GM10266 (cell line): ENCODE measurements around the gene REPS2.

Source experiments
- DNase-seq: peaks from one replicate; pipeline ENCODE4 v3.0.0; 2012; ENCODE audit errors: extremely low spot score
- TF ChIP-seq, protein P1 (sequence below): IDR thresholded peaks from 2 replicates; pipeline ENCODE4 v1.5.1; 2012; ENCODE audit warnings: mild to moderate bottlenecking, low read depth; ENCODE audit not compliant: control insufficient read depth, insufficient read depth; ENCODE audit errors: missing control alignments

The REPS2 gene

GRCh38 chrX:17098516-17099247 is 152.2 kb downstream of the REPS2 start:
- TF ChIP-seq, protein P1, sequence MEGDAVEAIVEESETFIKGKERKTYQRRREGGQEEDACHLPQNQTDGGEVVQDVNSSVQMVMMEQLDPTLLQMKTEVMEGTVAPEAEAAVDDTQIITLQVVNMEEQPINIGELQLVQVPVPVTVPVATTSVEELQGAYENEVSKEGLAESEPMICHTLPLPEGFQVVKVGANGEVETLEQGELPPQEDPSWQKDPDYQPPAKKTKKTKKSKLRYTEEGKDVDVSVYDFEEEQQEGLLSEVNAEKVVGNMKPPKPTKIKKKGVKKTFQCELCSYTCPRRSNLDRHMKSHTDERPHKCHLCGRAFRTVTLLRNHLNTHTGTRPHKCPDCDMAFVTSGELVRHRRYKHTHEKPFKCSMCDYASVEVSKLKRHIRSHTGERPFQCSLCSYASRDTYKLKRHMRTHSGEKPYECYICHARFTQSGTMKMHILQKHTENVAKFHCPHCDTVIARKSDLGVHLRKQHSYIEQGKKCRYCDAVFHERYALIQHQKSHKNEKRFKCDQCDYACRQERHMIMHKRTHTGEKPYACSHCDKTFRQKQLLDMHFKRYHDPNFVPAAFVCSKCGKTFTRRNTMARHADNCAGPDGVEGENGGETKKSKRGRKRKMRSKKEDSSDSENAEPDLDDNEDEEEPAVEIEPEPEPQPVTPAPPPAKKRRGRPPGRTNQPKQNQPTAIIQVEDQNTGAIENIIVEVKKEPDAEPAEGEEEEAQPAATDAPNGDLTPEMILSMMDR: no peak
- DNase-seq: no peak

DNA sequence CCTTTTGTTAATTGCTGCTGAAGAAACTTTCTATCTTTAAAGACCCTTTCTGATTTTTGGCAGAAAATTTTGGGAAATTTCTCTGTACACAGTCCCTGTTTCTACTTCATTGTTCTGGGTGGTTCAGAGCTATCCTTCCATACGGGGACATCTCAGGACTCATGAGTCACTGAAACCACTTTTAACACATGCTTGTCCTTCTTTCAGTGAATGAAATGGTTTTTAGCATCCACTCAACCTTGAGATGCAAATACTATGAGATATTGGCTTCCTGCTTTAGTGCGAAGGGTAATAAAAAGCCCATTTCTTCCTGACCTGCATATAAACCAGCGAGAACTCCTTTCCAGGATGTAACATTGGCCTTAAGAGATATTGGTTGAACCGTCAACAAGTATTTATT is 158.0 kb downstream of the REPS2 start:
- DNase-seq: no peak

DNA sequence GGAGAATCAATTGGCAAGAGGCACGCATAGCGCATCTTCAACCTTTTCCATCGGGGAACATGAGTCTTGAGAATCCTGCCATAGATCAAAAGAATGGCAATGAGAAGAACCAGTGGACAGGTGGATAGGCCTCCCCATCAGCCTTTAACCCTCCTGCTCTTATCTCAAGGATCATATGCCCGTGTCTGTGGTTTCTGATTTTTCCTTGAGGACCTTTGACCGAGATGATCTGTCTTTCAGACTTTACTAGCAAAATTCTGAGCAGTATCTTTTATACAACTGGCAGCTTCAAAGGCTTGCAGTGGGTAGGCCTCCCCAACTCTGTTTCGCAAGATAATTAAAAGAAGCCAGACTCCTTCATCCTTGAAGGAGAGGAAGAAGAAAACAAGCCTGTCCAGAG is 174.4 kb downstream of the REPS2 start:
- TF ChIP-seq, protein P1: no peak
- no peak for DNase-seq

More for the DNA sequence above, 158.0 kb downstream of the REPS2 start:
- TF ChIP-seq, protein P1: no peak

DNA sequence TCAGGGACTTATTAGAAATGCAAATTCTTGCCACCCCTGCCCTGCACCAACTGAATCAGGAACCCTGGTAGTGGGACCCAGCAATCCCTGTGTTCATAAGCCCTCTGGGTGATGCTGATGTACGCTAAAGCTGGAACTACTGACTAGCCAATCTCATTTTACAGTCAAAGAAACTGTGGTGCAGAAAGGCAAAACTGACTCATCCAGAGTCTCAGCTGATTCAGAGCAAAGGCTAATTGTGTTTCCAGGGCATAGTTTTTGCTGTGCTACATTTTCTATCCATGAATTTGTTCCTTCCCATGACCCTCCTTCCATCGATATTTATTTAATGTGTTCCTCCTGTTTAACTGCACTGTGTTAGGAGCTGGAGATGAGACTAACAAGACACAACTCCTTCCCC is 207.5 kb downstream of the REPS2 start:
- TF ChIP-seq, protein P1: no peak

GRCh38 chrX:17160975-17161374 is 214.5 kb downstream of the REPS2 start:
- TF ChIP-seq, protein P1: no peak
- no peak for DNase-seq

More for the DNA sequence above, 207.5 kb downstream of the REPS2 start:
- DNase-seq: no peak

GRCh38 chrX:17161991-17162390 is 215.5 kb downstream of the REPS2 start:
- TF ChIP-seq, protein P1: no peak
- DNase-seq: no peak

DNA sequence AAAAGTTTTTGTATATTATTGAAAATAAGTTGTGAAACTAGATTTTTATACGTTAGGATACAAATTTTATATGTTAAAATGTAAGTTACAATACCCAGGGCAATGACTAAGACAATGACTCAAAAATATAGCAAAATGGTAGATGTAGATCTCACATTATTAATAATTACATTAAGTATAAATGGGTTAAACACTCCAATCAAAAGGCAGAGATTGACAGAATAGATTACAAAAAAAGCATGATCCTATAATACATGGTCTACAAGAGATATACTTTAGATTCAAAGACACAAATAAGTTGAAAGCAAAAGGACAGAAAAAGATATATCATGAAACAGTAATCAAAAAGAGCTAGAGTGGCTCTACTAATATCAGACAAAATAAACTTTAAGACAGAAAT is 217.6 kb downstream of the REPS2 start:
- TF ChIP-seq, protein P1: no peak
- no peak for DNase-seq
